B cell (primary cell): ENCODE data around the gene VSTM2L. TPM values are rescaled to one million over a fixed set of nuclear protein-coding genes. Genes with fewer than 3 reads are reported as not detected.

Experiments used
- ATAC-seq: fragments of 200-7000 bp; cut with Tn5 transposase; one replicate; pipeline ENCODE4 v1.10.0; 2021; ENCODE audit warnings: low read depth, mild to moderate bottlenecking, moderate number of reproducible peaks, moderate library complexity
- CTCF ChIA-PET: fragments of 350-600 bp; sonication (Branson Sonifier 250); formaldehyde crosslinking; loops from one replicate; lab custom pipeline; 2021; ENCODE audit warnings: antibody characterized with exemption, inconsistent platforms; lab: Charles Lee
- POLR2A ChIA-PET: fragments of 350-600 bp; sonication (Branson Sonifier 250); formaldehyde crosslinking; loops from one replicate; lab custom pipeline; 2021; ENCODE audit warnings: antibody characterized with exemption; lab: Charles Lee
- DNase-seq: peaks from one replicate; pipeline ENCODE4 v3.0.0; 2013
- H2AFZ ChIP-seq: 2 replicates; pipeline ENCODE4 v1.6.1; 2012; ENCODE audit warnings: mild to moderate bottlenecking, low read depth, low read length; ENCODE audit not compliant: insufficient read depth, poor library complexity, severe bottlenecking
- H3K27ac ChIP-seq, 2 donors: 1 replicate in 1 of 2; 2 replicates in 1 of 2; pipeline ENCODE4 v1.5.1; 2012 to 2013; ENCODE audit warnings: low read length in 2 of 2, mild to moderate bottlenecking in 2 of 2, moderate library complexity in 1 of 2
- H3K27me3 ChIP-seq, 4 experiments: fragments of 200-600 bp in 1 of 4; sonication (generic) in 1 of 4; replicated peaks in 1 of 4; 1 replicate in 2 of 4; 2 replicates in 2 of 4; pipeline versions ENCODE4 v1.6.1 to v1.7.0; 2013 to 2016; ENCODE audit warnings: low read length in 3 of 4, mild to moderate bottlenecking in 2 of 4, mixed read lengths in 1 of 4, moderate library complexity in 1 of 4; ENCODE audit not compliant: insufficient read depth in 4 of 4, control insufficient read depth in 3 of 4; ENCODE audit errors: control extremely low read depth in 1 of 4
- H3K36me3 ChIP-seq, 2 experiments: replicated peaks in 1 of 2; 1 replicate in 1 of 2; 2 replicates in 1 of 2; pipeline versions ENCODE4 v1.6.1 to v1.7.1; 2013; ENCODE audit warnings: low read length in 1 of 2; ENCODE audit not compliant: insufficient read depth in 2 of 2, control insufficient read depth in 1 of 2; ENCODE audit errors: control extremely low read depth in 1 of 2, extremely low read depth in 1 of 2
- H3K4me1 ChIP-seq, 2 donors: fragments of 200-600 bp in 1 of 2; sonication (generic) in 1 of 2; 1 replicate in 1 of 2; 2 replicates in 1 of 2; pipeline versions ENCODE4 v1.5.1 to v1.6.1; 2013 to 2017; ENCODE audit warnings: low read length in 2 of 2; ENCODE audit not compliant: control insufficient read depth in 2 of 2, insufficient read depth in 2 of 2
- H3K4me2 ChIP-seq: replicated peaks from 2 replicates; pipeline ENCODE3; 2012; ENCODE audit warnings: mild to moderate bottlenecking, low read depth, low read length; ENCODE audit not compliant: poor library complexity, severe bottlenecking
- H3K4me3 ChIP-seq, 5 experiments: fragments of 200-600 bp in 1 of 5; sonication (generic) in 1 of 5; 1 replicate in 3 of 5; 2 replicates in 2 of 5; pipeline versions ENCODE4 v1.5.1 to v1.7.0; 2011 to 2016; ENCODE audit warnings: low read length in 4 of 5, mild to moderate bottlenecking in 4 of 5, low read depth in 2 of 5, control low read depth in 1 of 5, moderate library complexity in 1 of 5; ENCODE audit not compliant: insufficient read depth in 1 of 5; ENCODE audit errors: control extremely low read depth in 1 of 5, extremely low read depth in 1 of 5
- H3K79me2 ChIP-seq: fragments of 200-600 bp; sonication (generic); one replicate; pipeline ENCODE4 v1.6.0; 2016; ENCODE audit warnings: low read length; ENCODE audit not compliant: control insufficient read depth, insufficient read depth
- H3K9ac ChIP-seq: fragments of 200-600 bp; sonication (generic); 2 replicates; pipeline ENCODE4 v1.6.1; 2017; ENCODE audit warnings: mild to moderate bottlenecking, low read length, moderate library complexity
- H3K9me3 ChIP-seq, 3 donors: one replicate each; pipeline versions ENCODE4 v1.6.1 to v1.7.1; 2013; ENCODE audit warnings: low read length in 2 of 3; ENCODE audit not compliant: control insufficient read depth in 2 of 3, insufficient read depth in 1 of 3; ENCODE audit errors: control extremely low read depth in 1 of 3
- H4K20me1 ChIP-seq: 2 replicates; pipeline ENCODE4 v1.6.0; 2012; ENCODE audit warnings: mild to moderate bottlenecking, low read length; ENCODE audit not compliant: insufficient read depth, control insufficient read depth, poor library complexity, severe bottlenecking
- H3K27ac Mint-ChIP-seq: one replicate; pipeline ENCODE4 v1.8.0; 2021; ENCODE audit warnings: mixed read lengths
- H3K27me3 Mint-ChIP-seq: one replicate; pipeline ENCODE4 v1.8.0; 2021; ENCODE audit warnings: mixed read lengths
- H3K4me1 Mint-ChIP-seq: one replicate; pipeline ENCODE4 v1.8.0; 2021; ENCODE audit warnings: mixed read lengths
- H3K4me3 Mint-ChIP-seq: one replicate; pipeline ENCODE4 v1.8.0; 2021; ENCODE audit warnings: mixed read lengths
- H3K9me3 Mint-ChIP-seq: one replicate; pipeline ENCODE4 v1.8.0; 2022; ENCODE audit warnings: mixed read lengths; ENCODE audit not compliant: insufficient read depth
- CTCF ChIP-seq: fragments of 200-600 bp; IDR thresholded peaks from one replicate; pipeline ENCODE4 v1.8.0; 2022; ENCODE audit warnings: antibody characterized with exemption, mild to moderate bottlenecking
- EZH2 ChIP-seq: IDR thresholded peaks from 2 replicates; pipeline ENCODE4 v1.6.1; 2012; ENCODE audit warnings: borderline replicate concordance, low read depth, mild to moderate bottlenecking, moderate library complexity, low read length; ENCODE audit not compliant: insufficient read depth, poor library complexity, severe bottlenecking
- WGBS: methylation state at CpG from one replicate; pipeline ENCODE4 v1.1.5; 2013; ENCODE audit warnings: missing lambda C conversion rate; ENCODE audit not compliant: insufficient coverage; 5-methylcytosine and 5-hydroxymethylcytosine counted together
- intact Hi-C: fragments of 100-400 bp; cut with micrococcal nuclease; formaldehyde crosslinking; loops from one replicate; pipeline ENCODE4 v1.10.0; 2022
- polyA plus RNA-seq: library from polyadenylated mRNA; depleted of rRNA; stranded (reverse); fragments of >200 nt; gene quantifications from 2 replicates; pipeline ENCODE4 v1.2.3, GENCODE V29; 2012
- total RNA-seq, 2 donors: library from RNA; stranded (reverse); fragments of 120-200 nt in 1 of 2; gene quantifications; 1 replicate in 1 of 2; 2 replicates in 1 of 2; pipeline versions ENCODE4 v1.2.3 to v1.2.4, GENCODE V29; 2013 to 2022

The VSTM2L gene
- total and polyA plus RNA-seq, 2 donors (not counting 1 experiment from before 2014, with no cell fraction given): 0.25 TPM; not detected in 1

- Histone ChIP-seq H3K27me3 (peaks cover 0 to 7% (median 0%) of the 10 kb centered on the region in 4 experiments), H3K36me3 (no peaks in the 10 kb centered on the region), H3K9ac (no peak overlapping the region), H2AFZ (no peak overlapping the region), H3K9me3 (peaks cover 0 to 12% (median 0%) of the 10 kb centered on the region in 3 donors), H3K4me1 (peaks cover 0 to 4% of the 10 kb centered on the region in 2 donors), H4K20me1 (no peaks in the 10 kb centered on the region), H3K27ac (no peak overlapping the region), H3K79me2 (no peaks in the 10 kb centered on the region), H3K4me3 (no peak overlapping the region), H3K4me2 (no peak overlapping the region)
- POLR2A ChIA-PET: no interaction called here
- Mint-ChIP-seq H3K27ac (no peak overlapping the region), H3K4me1 (peaks cover 14% of the 10 kb centered on the region), H3K27me3 (peaks cover 3% of the 10 kb centered on the region), H3K9me3 (no peaks in the 10 kb centered on the region), H3K4me3 (no peak overlapping the region)
- intact Hi-C loops: no loop called here
- ATAC-seq (no peak), DNase-seq (no peak)
- WGBS: 96% methylated on average over 9 of the region's 12 CpGs
- CTCF ChIA-PET: no interaction called here
- TF ChIP-seq EZH2: no peak
- TF ChIP-seq CTCF: no peak
These were observed 70.4 kb downstream of the VSTM2L start for GRCh38 chr20:37973059-37973910.

- no peak overlapping the region for H3K9ac ChIP-seq
- ATAC-seq: no peak
- TF ChIP-seq CTCF (no peak), EZH2 (no peak)
- no peaks in the 10 kb centered on the region for H3K79me2 ChIP-seq
- H3K4me2 ChIP-seq: no peak overlapping the region
- peaks cover 2 to 4% of the 10 kb centered on the region in 2 experiments for H3K36me3 ChIP-seq
- no peak for DNase-seq
- Mint-ChIP-seq H3K9me3 (no peaks in the 10 kb centered on the region), H3K4me3 (no peak overlapping the region), H3K4me1 (peaks cover 14% of the 10 kb centered on the region), H3K27me3 (no peaks in the 10 kb centered on the region), H3K27ac (no peak overlapping the region)
- no peak overlapping the region for H3K4me3 ChIP-seq
- no peaks in the 10 kb centered on the region for H3K9me3 ChIP-seq
- H4K20me1 ChIP-seq: no peaks in the 10 kb centered on the region
- H3K4me1 ChIP-seq: peaks cover 0 to 4% of the 10 kb centered on the region in 2 donors
- WGBS: 29% methylated on average over 6 of the region's 10 CpGs
- H2AFZ ChIP-seq: no peak overlapping the region
- intact Hi-C loops: no loop called here
- CTCF ChIA-PET: no interaction called here
- H3K27ac ChIP-seq: no peak overlapping the region
- POLR2A ChIA-PET: interaction anchor here (0.6 kb wide), 1 partner anchor 9 kb away, joined by 5 read pairs; no protein-coding TSS in a partner anchor
- no peaks in the 10 kb centered on the region for H3K27me3 ChIP-seq
These were observed 74.0 kb downstream of the VSTM2L start for GRCh38 chr20:37976887-37977286.
